Uterus (tissue), 4 donors: Measurements from ENCODE around the gene AGXT. TPM values are rescaled to one million over a fixed set of nuclear protein-coding genes. Genes with fewer than 3 reads are reported as not detected.

ENCODE experiments used
- DNase-seq, 2 donors: peaks; one replicate each; pipeline ENCODE4 v3.0.0-alpha.2; 2019 to 2020
- H3K27ac ChIP-seq, 2 donors: fragments of 200-600 bp; sonication (generic); 1 replicate in 1 of 2; 2 replicates in 1 of 2; pipeline ENCODE4 v1.5.1; 2016 to 2018
- H3K27me3 ChIP-seq, 2 donors: fragments of 200-600 bp; sonication (generic); one replicate each; pipeline ENCODE4 v1.5.1; 2018 to 2019; ENCODE audit warnings: control low read depth in 1 of 2
- H3K36me3 ChIP-seq, 2 donors: fragments of 200-600 bp; sonication (generic); one replicate each; pipeline ENCODE4 v1.5.1; 2019; ENCODE audit warnings: control low read depth in 1 of 2
- H3K4me1 ChIP-seq, 2 donors: fragments of 200-600 bp; sonication (generic); one replicate each; pipeline ENCODE4 v1.5.1; 2018 to 2019; ENCODE audit warnings: control low read depth in 1 of 2
- H3K4me3 ChIP-seq, 2 donors: fragments of 200-600 bp; sonication (generic); 1 replicate in 1 of 2; 2 replicates in 1 of 2; pipeline ENCODE4 v1.5.1; 2018 to 2019; ENCODE audit warnings: mild to moderate bottlenecking in 1 of 2
- H3K9me3 ChIP-seq, 2 donors: fragments of 200-600 bp; sonication (generic); one replicate each; pipeline ENCODE4 v1.5.1; 2019; ENCODE audit warnings: control low read depth in 1 of 2
- POLR2A ChIP-seq, 2 donors: fragments of 450-650 bp; IDR thresholded peaks; one replicate each; pipeline ENCODE4 v1.6.1; 2016; ENCODE audit warnings: antibody characterized with exemption in 2 of 2, mild to moderate bottlenecking in 1 of 2, moderate library complexity in 1 of 2
- intact Hi-C: fragments of 100-400 bp; cut with DNase I; formaldehyde crosslinking; loops from one replicate; pipeline ENCODE4 v1.15.1; 2023; ENCODE audit warnings: low total_unique reads
- total RNA-seq, 4 donors: library from RNA; depleted of rRNA in 3 of 4; stranded (reverse); fragments of >200 nt in 3 of 4; gene quantifications; one replicate each; pipeline versions ENCODE4 v1.1.0 to v1.2.4, GENCODE V29; 2014 to 2023
- TF ChIP-seq, protein P1 (sequence below), 4 experiments: fragments of 200-600 bp in 2 of 4; fragments of 450-650 bp in 2 of 4; sonication (generic) in 2 of 4; IDR thresholded peaks; one replicate each; pipeline ENCODE4 v1.5.1; 2016 to 2019; ENCODE audit warnings: antibody characterized with exemption in 4 of 4, mild to moderate bottlenecking in 2 of 4, moderate library complexity in 1 of 4
- donor health status: DM: yes; HTN: yes; CAD: no.

Gene AGXT
- total RNA-seq, 4 donors from 2014 or later = not detected

DNA sequence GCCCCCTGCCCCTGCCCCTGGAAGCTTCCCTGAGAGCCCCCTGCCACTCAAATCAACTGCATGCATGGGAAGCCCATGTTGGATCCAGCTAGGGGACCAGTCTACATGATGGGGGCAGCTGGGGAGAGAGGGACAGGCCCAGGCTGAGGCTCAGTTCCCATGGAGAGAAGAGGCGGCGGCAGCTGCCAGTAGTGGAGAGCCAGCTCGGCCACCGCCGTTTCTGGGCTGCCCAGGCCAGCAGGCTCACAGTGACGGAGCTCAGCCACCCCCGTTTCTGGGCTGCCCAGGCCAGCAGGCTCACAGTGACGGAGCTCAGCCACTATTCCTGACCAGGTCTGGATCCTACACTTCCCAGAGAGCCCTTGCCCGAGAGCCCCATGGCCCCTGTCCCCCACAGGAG is 23.7 kb downstream of the AGXT start:
- intact Hi-C loops = no loop called here
- Histone ChIP-seq H3K9me3 (no peaks in the 10 kb centered on the region), H3K4me1 (no peaks in the 10 kb centered on the region), H3K27ac (no peak overlapping the region), H3K27me3 (no peaks in the 10 kb centered on the region), H3K36me3 (no peaks in the 10 kb centered on the region), H3K4me3 (no peak overlapping the region)
- DNase-seq = no peak
- TF ChIP-seq POLR2A (IDR thresholded peaks at IDR 0.05) = no peak

DNA sequence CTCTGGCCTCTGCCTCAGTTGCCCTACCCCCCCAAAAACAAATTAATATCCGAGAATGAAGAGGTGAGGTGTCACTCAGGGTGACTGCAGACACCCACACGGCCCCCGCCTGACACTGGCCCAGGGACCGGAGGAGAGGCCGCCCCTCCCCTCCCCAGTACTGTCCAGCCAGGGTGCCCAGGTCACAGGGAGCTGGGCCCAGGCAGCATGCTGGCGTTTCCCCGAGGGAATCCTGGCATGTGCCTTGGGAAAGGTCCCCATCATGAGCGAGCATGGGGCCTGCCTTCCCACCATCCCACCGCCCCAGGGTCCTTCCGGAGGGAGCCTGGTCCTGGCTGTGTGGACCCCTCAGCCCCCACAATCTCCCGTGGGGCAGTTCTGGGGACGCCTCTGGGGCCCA is 24.3 kb downstream of the AGXT start:
- no peaks in the 10 kb centered on the region for H3K4me1 ChIP-seq
- no peak overlapping the region for H3K4me3 ChIP-seq
- DNase-seq = no peak
- no peaks in the 10 kb centered on the region for H3K36me3 ChIP-seq
- intact Hi-C loops = no loop called here
- no peaks in the 10 kb centered on the region for H3K27me3 ChIP-seq
- H3K27ac ChIP-seq = no peak overlapping the region
- H3K9me3 ChIP-seq = no peaks in the 10 kb centered on the region
- TF ChIP-seq, protein P1, sequence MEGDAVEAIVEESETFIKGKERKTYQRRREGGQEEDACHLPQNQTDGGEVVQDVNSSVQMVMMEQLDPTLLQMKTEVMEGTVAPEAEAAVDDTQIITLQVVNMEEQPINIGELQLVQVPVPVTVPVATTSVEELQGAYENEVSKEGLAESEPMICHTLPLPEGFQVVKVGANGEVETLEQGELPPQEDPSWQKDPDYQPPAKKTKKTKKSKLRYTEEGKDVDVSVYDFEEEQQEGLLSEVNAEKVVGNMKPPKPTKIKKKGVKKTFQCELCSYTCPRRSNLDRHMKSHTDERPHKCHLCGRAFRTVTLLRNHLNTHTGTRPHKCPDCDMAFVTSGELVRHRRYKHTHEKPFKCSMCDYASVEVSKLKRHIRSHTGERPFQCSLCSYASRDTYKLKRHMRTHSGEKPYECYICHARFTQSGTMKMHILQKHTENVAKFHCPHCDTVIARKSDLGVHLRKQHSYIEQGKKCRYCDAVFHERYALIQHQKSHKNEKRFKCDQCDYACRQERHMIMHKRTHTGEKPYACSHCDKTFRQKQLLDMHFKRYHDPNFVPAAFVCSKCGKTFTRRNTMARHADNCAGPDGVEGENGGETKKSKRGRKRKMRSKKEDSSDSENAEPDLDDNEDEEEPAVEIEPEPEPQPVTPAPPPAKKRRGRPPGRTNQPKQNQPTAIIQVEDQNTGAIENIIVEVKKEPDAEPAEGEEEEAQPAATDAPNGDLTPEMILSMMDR (IDR thresholded peaks at IDR 0.05) = no peak
- no peak for TF ChIP-seq POLR2A (IDR thresholded peaks at IDR 0.05)

DNA sequence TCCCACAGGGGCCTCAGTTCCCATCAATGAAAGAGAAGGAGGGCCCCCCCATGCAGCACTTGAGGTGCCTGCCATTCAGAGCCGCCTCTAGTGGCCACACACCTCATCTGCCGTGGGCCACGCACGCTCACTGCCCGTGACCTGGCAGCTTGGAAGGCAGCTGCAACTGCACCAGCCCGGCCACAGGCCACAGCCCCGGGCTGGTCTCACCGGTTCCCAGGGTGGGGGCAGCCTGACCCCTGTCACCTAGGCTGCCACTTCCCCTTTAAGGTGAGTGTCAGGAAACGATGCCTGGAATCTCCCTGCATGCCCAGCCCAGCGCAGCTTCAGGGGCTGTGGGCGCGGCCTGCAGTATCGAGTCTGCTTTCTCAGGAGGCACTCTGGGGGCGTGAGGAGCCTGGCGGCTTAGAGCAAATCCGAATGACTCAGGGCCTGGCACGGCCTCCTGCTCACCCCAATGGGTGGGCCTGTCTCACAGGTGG is 24.8 kb downstream of the AGXT start:
- Histone ChIP-seq H3K27ac (no peak overlapping the region), H3K9me3 (no peaks in the 10 kb centered on the region), H3K36me3 (no peaks in the 10 kb centered on the region), H3K4me1 (no peaks in the 10 kb centered on the region), H3K27me3 (no peaks in the 10 kb centered on the region), H3K4me3 (no peak overlapping the region)
- intact Hi-C loops = no loop called here
- no peak for DNase-seq
- TF ChIP-seq POLR2A (IDR thresholded peaks at IDR 0.05) = no peak
- TF ChIP-seq, protein P1 (IDR thresholded peaks at IDR 0.05) = no peak

DNA sequence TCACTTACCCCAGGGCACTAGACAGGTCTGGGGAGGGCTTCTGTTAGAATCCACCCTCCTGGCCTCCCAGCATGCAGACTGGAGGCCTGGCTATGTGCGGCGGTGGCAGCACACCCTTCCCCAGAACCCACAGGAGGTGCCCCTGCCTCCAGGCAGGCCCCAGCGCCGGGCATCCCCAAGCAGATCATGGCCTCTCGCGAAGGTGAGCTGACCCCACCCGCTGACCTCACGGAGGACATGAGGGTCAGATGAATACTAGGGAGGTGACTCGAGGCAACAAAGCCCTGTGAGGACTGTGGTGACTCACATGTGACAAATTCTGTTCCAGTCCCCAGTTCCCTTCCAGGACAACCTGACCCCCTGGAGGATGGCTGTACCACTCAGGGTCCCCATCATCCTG is 25.4 kb downstream of the AGXT start:
- intact Hi-C loops = no loop called here
- H3K36me3 ChIP-seq = no peaks in the 10 kb centered on the region
- no peaks in the 10 kb centered on the region for H3K27me3 ChIP-seq
- no peak overlapping the region for H3K27ac ChIP-seq
- no peak for DNase-seq
- TF ChIP-seq, protein P1 (IDR thresholded peaks at IDR 0.05) = no peak
- TF ChIP-seq POLR2A (IDR thresholded peaks at IDR 0.05) = no peak
- no peak overlapping the region for H3K4me3 ChIP-seq
- H3K4me1 ChIP-seq = no peaks in the 10 kb centered on the region
- no peaks in the 10 kb centered on the region for H3K9me3 ChIP-seq

DNA sequence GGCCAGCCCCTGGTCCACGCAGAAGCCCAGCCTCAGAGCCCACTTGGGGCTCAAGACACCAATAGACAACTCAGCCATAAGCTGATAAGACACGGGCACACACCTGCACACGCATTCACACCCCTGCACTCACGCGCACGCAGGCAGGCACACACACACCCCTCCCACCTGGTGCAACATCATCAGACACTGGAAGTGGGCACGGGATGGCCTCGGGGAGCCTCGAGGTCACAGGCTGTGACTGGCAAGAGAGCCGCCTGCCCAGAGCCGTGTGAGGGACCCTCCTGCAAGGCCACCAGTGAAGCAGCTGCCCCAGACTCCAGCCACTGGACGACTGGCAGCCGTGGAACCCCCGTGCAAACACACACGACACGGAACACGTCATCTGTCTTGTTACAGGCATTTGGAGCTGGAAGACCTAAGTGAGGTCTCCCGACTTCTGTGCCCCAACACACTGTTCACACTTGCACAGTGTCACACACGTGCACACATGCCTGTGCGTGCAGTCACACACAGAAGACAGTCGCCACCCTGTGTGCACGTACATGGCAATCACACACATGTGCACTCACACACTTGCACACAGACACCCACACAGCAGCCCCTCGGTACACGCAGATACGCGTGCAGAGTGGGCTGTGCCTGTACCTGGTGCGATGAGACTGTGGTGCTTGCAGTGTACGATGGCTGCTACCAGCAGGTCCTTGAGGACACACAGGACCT is 26.4 kb downstream of the AGXT start:
- H3K4me1 ChIP-seq = no peaks in the 10 kb centered on the region
- no peaks in the 10 kb centered on the region for H3K27me3 ChIP-seq
- H3K4me3 ChIP-seq = no peak overlapping the region
- no peak overlapping the region for H3K27ac ChIP-seq
- no peaks in the 10 kb centered on the region for H3K9me3 ChIP-seq
- TF ChIP-seq POLR2A (IDR thresholded peaks at IDR 0.05) = no peak
- TF ChIP-seq, protein P1 (IDR thresholded peaks at IDR 0.05) = no peak
- no peaks in the 10 kb centered on the region for H3K36me3 ChIP-seq
- no peak for DNase-seq
- intact Hi-C loops = no loop called here
